OCI-LY1 (cell line): ENCODE measurements around the gene AASS.

Source experiments
- H2AFZ ChIP-seq: fragments of 200-600 bp; sonication (generic), shearing (Covaris generic); 2 replicates; pipeline ENCODE4 v1.6.0; 2014; ENCODE audit warnings: antibody characterized with exemption, mild to moderate bottlenecking, low read length
- H3F3A ChIP-seq: fragments of 200-600 bp; sonication (generic), shearing (Covaris generic); 2 replicates; pipeline ENCODE4 v1.6.0; 2014; ENCODE audit warnings: mild to moderate bottlenecking, antibody characterized with exemption, low read length, moderate library complexity; ENCODE audit not compliant: insufficient read depth
- H3K27ac ChIP-seq: fragments of 200-600 bp; sonication (generic); 2 replicates; pipeline ENCODE4 v1.5.1; 2014; ENCODE audit warnings: low read length, mixed run types, mild to moderate bottlenecking, low read depth; ENCODE audit not compliant: poor library complexity, severe bottlenecking
- H3K27me3 ChIP-seq: fragments of 200-600 bp; sonication (generic); 2 replicates; pipeline ENCODE4 v1.6.0; 2014; ENCODE audit warnings: antibody characterized with exemption, mild to moderate bottlenecking, low read length, moderate library complexity; ENCODE audit not compliant: insufficient read depth
- H3K36me3 ChIP-seq: fragments of 200-600 bp; sonication (generic); 2 replicates; pipeline ENCODE4 v1.6.1; 2014; ENCODE audit warnings: mild to moderate bottlenecking, antibody characterized with exemption, low read length, moderate library complexity, mixed read lengths; ENCODE audit not compliant: insufficient read depth
- H3K4me1 ChIP-seq: fragments of 200-600 bp; sonication (generic); 2 replicates; pipeline ENCODE4 v1.5.1; 2014; ENCODE audit warnings: mild to moderate bottlenecking, low read length, moderate library complexity; ENCODE audit not compliant: insufficient read depth, severe bottlenecking
- H3K4me2 ChIP-seq: fragments of 200-600 bp; sonication (generic), shearing (Covaris generic); 2 replicates; pipeline ENCODE4 v1.6.1; 2014; ENCODE audit warnings: low read length
- H3K4me3 ChIP-seq: fragments of 200-600 bp; sonication (generic); 2 replicates; pipeline ENCODE4 v1.5.1; 2014; ENCODE audit warnings: low read length, low read depth, mild to moderate bottlenecking, mixed read lengths; ENCODE audit not compliant: poor library complexity, severe bottlenecking
- H3K79me2 ChIP-seq: fragments of 200-600 bp; shearing (Covaris generic); 2 replicates; pipeline ENCODE4 v1.6.1; 2016; ENCODE audit warnings: mixed run types, low read length, mixed read lengths; ENCODE audit not compliant: insufficient read depth
- H3K9ac ChIP-seq: fragments of 200-600 bp; sonication (generic), shearing (Covaris generic); 2 replicates; pipeline ENCODE4 v1.6.1; 2014; ENCODE audit warnings: mild to moderate bottlenecking, low read length, mixed read lengths
- H3K9me2 ChIP-seq: fragments of 200-600 bp; sonication (generic), shearing (Covaris generic); 2 replicates; pipeline ENCODE4 v1.6.1; 2014; ENCODE audit warnings: low read depth, mild to moderate bottlenecking, low read length, mixed read lengths
- H3K9me3 ChIP-seq: fragments of 200-600 bp; shearing (Covaris generic); 2 replicates; pipeline ENCODE4 v1.6.1; 2014; ENCODE audit warnings: low read length, mixed read lengths
- H4K20me1 ChIP-seq: fragments of 200-600 bp; sonication (generic), shearing (Covaris generic); 2 replicates; pipeline ENCODE4 v1.6.0; 2016; ENCODE audit warnings: mild to moderate bottlenecking, low read length; ENCODE audit not compliant: insufficient read depth
- EZH2 ChIP-seq: fragments of 200-600 bp; sonication (generic), shearing (Covaris generic); IDR thresholded peaks from 2 replicates; pipeline ENCODE4 v1.8.0; 2017; ENCODE audit warnings: borderline replicate concordance, mixed run types, mild to moderate bottlenecking, antibody characterized with exemption, low read length, moderate library complexity, mixed read lengths
- TF ChIP-seq, protein P1 (sequence below): fragments of 200-600 bp; sonication (generic), shearing (Covaris generic); IDR thresholded peaks from 2 replicates; pipeline ENCODE4 v1.5.1; 2017; ENCODE audit warnings: mild to moderate bottlenecking, antibody characterized with exemption, low read length, moderate library complexity, mixed read lengths

The AASS gene

GRCh38 chr7:122082160-122082559 lies 61.9 kb downstream of the AASS start:
- Histone ChIP-seq H4K20me1 (no peaks in the 10 kb centered on the region), H3K9me3 (no peaks in the 10 kb centered on the region), H3K4me2 (no peak overlapping the region), H3K27me3 (no peaks in the 10 kb centered on the region), H3K36me3 (no peaks in the 10 kb centered on the region), H3F3A (no peaks in the 10 kb centered on the region), H3K4me1 (no peaks in the 10 kb centered on the region), H3K9ac (no peak overlapping the region), H3K27ac (no peak overlapping the region), H3K4me3 (no peak overlapping the region), H3K9me2 (no peaks in the 10 kb centered on the region), H3K79me2 (no peaks in the 10 kb centered on the region), H2AFZ (no peak overlapping the region)
- TF ChIP-seq, protein P1, sequence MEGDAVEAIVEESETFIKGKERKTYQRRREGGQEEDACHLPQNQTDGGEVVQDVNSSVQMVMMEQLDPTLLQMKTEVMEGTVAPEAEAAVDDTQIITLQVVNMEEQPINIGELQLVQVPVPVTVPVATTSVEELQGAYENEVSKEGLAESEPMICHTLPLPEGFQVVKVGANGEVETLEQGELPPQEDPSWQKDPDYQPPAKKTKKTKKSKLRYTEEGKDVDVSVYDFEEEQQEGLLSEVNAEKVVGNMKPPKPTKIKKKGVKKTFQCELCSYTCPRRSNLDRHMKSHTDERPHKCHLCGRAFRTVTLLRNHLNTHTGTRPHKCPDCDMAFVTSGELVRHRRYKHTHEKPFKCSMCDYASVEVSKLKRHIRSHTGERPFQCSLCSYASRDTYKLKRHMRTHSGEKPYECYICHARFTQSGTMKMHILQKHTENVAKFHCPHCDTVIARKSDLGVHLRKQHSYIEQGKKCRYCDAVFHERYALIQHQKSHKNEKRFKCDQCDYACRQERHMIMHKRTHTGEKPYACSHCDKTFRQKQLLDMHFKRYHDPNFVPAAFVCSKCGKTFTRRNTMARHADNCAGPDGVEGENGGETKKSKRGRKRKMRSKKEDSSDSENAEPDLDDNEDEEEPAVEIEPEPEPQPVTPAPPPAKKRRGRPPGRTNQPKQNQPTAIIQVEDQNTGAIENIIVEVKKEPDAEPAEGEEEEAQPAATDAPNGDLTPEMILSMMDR = no peak
- TF ChIP-seq EZH2 = no peak

- Histone ChIP-seq H3K4me2 (no peak overlapping the region), H3F3A (no peaks in the 10 kb centered on the region), H3K36me3 (no peaks in the 10 kb centered on the region), H3K4me3 (no peak overlapping the region), H3K9ac (no peak overlapping the region), H3K27me3 (no peaks in the 10 kb centered on the region), H2AFZ (no peak overlapping the region), H3K9me2 (no peaks in the 10 kb centered on the region), H3K79me2 (no peaks in the 10 kb centered on the region), H4K20me1 (no peaks in the 10 kb centered on the region), H3K27ac (no peak overlapping the region), H3K4me1 (no peaks in the 10 kb centered on the region), H3K9me3 (no peaks in the 10 kb centered on the region)
- TF ChIP-seq, protein P1 = no peak
- no peak for TF ChIP-seq EZH2
Observed at GRCh38 chr7:122073635-122074034, 70.4 kb downstream of the AASS start.

- no peaks in the 10 kb centered on the region for H3F3A ChIP-seq
- H3K9me3 ChIP-seq = no peaks in the 10 kb centered on the region
- no peaks in the 10 kb centered on the region for H3K27me3 ChIP-seq
- H3K36me3 ChIP-seq = no peaks in the 10 kb centered on the region
- no peak overlapping the region for H2AFZ ChIP-seq
- no peak overlapping the region for H3K27ac ChIP-seq
- H3K9ac ChIP-seq = no peak overlapping the region
- H3K79me2 ChIP-seq = no peaks in the 10 kb centered on the region
- H3K4me1 ChIP-seq = no peaks in the 10 kb centered on the region
- H3K4me3 ChIP-seq = no peak overlapping the region
- TF ChIP-seq, protein P1 = no peak
- TF ChIP-seq EZH2 = no peak
- H3K9me2 ChIP-seq = no peaks in the 10 kb centered on the region
- no peaks in the 10 kb centered on the region for H4K20me1 ChIP-seq
- H3K4me2 ChIP-seq = no peak overlapping the region
Observed at GRCh38 chr7:122072924-122073599, 71.0 kb downstream of the AASS start.
